T-helper 2 cell (primary cell): ENCODE results near the gene SLC38A10.

Source experiments
- DNase-seq, 5 experiments: peaks; one replicate each; pipeline versions ENCODE4 v3.0.0 to v3.0.0-alpha.2; 2012 to 2022

The SLC38A10 gene

DNA sequence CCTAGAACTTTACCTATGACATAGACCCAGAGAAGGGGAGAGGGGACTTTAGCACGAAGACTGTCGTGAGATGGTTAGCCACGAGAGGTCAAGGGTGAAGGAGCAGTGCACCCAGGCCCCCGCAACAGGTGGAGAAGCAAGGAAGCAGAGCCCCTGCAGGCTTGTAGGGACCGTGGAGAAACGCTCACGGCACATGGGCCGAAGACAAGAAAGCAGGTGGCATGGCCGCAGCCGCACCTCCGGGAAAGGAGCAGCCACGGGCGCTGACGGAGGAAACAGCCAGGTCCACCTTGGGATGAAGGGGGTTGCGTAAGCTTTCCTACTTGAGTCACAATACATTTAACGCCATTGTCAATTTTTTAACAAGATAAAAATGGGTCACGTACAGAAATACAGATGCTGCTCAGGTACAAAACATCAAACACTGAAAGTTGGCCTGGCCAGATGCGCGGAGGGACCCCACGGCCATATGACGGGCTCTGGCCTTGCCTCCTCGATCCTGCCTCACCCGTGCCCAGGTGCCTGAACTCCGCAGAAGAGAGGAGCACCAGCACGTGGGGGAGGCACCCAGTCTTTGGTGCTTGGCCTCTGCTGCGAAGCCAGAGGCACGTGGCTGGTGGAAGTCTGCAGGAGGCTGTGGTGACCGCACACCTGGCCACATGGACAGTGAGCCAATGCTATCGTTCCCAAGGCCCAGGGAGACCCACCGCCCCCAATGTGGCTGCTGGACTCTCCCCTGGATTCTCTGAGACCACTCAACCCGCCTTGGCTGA, 21.2 kb downstream of the SLC38A10 start:
- DNase-seq: no peak

DNA sequence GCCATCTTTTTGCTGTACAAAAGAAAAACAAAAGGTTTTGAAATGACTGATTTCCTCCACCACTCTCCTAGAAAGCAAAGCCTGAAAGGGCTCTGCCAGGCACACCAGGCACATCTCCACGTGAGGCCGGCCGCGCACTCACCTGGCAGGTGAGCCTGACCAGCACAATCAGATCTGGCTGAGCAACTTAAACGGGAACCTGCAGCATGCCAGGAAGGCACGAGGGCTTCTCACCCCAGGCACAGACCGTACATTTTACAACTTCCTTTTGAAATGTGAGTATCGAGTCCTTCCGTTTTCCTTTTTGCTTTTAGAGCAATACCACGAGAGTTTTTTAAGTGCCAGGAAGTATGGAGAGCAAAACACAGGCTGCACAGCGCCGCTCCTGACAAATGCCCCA, 22.5 kb downstream of the SLC38A10 start:
- DNase-seq: no peak

DNA sequence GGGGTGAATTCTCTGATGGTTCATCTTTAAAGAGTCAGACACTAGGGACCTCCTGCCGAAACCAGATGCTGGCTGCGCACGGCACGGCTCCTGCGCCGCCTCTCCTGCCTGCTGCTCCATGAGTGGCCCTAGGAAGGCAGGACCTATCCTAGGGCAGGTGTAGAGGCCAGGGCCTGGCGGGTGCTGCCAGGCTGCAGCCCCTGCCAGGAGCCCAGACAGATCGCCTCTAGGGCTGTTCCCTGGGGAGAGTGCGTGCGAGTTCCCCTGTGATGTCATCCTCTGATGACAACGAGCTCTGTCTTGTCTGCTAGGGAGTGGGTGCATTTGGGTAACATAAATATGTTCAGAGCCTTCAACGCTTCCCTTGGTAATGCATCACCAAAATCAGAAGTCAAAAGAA, 23.9 kb downstream of the SLC38A10 start:
- no peak for DNase-seq

DNA sequence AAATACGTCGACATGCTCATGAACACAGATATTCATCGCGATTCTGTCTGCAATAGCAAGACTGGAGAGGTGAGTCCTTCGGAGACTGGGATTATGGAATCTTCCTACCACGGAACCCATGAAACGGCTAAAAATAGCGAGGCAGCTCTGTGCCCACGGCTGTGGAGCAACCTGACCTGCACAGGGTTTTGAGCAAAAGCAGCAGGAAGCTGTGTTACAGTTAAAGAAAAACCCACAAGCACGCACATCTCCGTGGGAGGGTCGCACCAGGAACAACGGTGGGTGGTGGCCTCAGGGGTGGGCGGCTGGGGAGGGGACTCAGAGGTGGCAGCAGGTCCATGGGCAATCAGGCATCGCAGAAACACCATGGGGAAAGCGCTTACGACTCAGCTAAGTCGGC, 24.8 kb downstream of the SLC38A10 start:
- DNase-seq: no peak

DNA sequence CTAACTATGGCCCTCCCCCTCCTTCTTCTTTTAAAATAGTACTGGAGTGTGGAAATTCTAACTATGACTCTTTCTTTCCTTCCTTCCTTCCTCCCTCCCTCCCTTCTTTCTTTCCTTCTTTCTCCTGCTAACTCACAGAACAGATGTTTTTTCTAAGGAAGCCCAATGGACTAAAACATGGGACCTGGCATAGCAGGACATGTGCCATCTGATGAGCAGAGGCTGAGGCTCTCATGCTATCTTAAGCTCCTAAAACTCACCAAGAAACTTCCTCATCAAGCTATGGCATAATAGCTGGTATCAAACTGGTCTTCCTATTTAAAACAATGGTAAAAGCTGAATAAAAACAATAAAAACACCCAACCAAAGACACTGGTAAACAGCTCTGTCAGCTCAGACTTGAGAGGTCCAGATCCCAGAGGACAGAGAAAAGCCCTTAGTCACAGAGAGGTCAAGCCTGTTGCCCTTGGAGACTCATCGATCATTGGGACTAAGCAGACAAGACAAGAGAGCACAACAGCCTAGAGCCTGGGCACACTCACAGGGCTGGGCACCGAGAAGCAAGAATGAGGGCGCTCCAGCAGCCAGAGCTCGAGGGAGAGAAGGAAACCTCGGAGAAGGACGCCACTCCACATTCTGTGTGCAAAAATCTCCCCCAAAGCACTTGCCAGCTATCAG, 27.6 kb downstream of the SLC38A10 start:
- DNase-seq: no peak

DNA sequence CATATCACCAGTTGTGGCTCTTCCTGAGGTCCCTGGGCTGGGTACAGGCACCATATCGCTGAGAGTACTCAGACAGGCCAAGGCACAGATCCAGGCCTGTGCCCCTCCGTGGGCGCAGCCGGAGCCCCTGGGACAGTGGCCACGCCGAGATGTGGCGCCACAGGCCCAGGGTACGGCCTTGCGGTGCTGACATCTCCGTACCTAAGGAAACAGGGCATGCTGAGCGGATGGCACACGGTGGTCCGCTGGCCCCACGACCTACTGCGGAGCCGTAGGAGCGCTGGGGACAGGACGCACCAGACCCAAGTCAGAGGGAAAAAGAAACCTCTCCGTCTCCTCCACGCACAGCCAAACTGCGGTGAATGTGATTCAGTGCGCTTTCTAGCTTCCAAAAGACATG, 29.5 kb downstream of the SLC38A10 start:
- no peak for DNase-seq

DNA sequence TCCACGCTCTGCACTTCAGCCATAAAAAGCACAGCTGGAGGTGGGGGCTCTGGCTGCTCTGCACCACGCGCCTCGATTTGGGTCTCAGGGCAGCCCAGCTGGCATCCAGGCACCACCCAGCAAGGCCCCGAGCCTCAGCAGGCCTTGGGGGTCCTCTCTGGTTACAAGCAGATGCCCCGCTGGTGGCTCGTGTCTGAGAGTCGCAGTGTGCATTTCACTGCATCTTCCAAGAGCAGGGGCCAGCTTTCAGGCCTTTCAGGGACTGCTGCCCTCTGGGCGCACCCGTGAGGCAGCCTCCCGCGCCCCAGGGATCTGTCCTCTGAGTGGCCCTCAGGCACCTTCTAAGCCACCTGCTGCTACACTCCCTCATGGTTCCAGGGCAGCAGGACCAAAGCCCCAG, 30.5 kb downstream of the SLC38A10 start:
- no peak for DNase-seq

DNA sequence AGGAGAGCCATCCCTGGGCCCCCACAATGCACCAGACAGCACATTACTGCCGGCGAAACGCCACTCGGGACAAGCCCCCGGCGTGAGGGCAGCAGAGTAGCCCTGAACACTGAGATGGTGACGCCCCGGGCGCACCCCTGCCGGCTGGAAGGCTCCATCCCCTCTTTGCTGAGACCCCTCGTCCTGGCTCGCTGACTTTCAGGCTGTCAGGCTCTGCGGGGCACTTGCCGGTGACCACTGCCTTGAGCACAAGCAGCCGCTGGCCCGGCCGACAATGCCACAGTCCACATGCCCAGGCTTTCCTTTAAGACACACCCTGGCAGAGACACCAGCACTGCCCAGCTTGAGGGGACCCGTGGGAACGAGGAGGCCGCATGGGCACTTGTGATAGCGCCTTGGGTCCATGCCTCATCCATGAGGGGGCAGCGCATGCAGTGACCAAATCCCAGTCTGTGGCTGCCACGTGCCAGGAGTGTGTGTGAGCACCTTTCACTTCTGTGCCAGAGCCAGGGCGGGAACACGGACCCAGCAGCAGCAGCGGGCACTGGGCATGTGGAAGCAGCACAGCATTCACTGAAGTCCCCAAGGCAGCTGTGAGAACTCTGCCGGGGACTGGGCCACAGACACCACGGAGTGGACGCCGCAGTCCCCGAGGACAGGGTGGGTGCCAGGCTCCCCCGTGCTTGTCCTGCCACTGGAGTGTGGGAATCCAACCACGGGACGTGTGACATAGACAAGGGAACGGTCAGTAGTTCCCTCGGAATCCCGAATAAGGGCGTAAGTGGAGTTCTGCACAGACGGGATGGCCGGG, 31.5 kb downstream of the SLC38A10 start:
- DNase-seq: no peak

DNA sequence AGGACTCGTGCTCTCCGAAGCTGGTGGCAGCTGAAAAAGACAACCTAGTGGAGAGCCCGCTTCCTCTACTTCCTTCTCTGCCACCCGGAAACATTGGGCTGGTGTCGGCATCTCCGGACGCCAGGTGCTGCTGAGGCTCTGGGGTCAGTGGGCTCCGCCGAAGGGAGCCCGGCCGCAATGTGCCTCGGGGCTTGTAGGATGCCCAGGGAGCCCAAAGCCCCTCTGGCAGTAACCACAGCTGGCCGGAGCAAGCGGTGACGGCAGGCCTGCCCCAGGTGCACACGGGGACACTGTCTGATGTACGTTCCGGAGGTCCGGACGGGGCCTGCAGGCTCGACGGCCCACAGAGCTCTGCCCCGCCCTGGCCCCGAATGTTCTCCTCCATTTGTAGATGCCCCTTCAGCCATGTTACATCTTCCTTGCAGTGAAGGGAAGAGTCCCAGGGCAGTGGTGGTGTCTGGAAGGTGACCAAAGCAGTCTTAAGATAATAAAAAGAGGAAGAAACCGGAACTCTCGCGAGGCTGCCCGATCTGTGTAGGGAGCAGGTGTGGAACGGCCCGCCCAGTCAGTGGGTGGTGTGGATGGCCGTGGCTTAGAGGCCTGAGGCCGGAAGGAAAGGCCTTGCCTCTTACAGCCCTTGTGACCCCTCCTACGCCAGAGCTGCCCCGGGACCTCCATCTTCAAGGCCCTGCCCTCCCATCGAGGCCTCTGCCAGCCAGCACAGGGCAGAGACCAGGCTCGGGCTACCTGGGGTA, 33.3 kb downstream of the SLC38A10 start:
- DNase-seq: no peak

DNA sequence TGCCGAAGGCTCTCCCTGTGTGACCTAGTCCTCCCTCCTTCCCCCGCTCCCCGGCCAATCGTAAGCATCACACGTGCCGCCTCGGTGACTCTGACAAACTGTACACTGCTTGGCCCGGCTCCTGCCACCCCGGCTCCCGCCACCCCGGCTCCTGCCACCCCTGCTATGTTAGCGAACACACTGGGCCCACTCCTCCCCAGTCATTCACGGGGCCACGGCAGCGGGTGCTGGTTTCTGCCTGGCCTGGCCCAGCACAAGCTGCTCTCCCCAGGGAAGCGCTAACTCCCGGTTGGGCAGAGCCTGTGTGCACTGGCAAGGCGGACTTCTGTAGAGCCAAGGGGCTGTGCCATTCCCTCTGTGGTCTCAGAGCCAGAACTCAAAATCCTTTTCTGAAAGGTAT, 34.0 kb downstream of the SLC38A10 start:
- no peak for DNase-seq

DNA sequence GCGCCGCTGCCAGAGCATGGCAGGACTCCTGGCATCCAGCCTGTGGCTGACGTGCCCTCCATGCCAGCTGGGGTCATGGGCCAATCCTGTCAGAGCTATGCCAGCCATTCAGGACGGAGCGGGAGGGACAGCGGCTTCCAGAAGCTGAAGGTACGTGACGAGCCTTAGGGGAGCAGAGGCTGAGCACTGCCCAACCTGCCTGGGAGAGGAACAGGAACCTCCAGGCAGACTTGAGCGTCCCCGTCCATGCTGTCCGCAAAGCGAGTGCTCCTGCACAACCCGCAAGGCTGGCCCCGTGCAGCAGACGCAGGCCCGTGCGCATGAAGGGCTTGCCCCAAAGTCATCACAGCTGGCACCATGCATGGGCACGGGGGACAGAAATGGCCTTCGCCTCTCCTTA, 34.5 kb downstream of the SLC38A10 start:
- no peak for DNase-seq

DNA sequence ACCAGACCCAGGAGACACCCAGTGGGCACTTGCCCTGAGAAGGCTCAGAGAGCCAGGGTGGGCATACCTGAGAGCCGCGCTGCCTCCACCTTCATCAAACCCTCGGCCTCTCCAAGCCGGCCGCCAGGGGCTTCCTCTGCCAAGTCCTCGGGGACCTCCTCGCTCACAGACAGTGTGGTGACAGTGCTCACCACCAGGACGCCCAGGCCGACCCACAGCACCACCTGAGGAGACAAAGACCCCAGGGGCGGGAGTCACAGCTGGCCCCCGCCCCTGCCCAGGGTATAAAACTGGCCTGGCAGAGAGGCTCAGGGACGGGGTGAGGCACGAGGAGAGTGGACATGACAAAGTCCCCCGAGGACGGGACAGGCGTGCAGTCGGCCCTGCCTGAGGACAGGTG, 34.9 kb downstream of the SLC38A10 start:
- DNase-seq: no peak

DNA sequence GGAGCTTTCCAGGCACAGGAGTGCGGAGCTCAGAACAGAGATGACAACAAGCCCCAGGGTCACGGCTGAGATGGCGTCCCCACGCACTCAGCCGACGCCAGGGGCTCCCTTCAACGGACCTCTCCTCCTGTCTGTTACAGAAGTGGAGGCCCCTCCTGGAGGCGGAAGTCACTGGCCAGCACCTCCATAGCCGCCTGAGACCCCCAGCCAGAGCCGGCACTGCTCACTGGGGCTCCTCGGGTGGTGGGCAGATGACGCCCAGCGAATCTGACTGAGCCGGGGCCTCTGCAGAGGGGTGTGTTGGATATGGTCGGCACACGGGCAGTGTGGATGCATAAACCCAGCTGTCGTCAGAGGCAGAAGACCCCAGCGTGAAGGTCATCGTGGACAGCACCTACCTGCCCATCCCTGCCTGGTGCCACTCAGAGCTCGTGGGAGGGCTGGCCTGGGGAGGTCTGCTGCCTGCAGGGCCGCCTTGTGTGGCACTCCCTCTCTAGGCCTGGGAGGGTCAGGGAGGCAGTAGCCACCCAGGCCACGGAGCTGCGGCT, 36.0 kb downstream of the SLC38A10 start:
- no peak for DNase-seq

DNA sequence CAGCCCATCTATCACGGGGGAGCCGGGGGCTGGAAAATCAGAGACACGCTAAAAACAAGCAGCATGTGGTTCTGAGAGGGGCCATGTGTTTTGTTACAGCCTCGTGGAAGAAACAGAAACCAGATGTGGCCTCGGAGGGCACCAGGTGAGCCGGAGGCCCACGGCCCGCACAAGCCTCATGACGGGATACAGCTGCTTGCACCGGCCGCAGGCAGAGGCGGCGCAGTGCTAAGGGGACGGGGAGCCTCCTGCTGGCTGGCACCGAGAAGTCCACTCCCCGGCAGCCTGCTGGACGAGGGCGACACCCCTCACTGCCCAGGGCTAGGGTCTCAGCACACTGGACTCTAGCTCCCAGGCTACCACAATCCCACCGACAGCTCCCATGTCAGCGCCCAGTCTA, 36.8 kb downstream of the SLC38A10 start:
- no peak for DNase-seq

DNA sequence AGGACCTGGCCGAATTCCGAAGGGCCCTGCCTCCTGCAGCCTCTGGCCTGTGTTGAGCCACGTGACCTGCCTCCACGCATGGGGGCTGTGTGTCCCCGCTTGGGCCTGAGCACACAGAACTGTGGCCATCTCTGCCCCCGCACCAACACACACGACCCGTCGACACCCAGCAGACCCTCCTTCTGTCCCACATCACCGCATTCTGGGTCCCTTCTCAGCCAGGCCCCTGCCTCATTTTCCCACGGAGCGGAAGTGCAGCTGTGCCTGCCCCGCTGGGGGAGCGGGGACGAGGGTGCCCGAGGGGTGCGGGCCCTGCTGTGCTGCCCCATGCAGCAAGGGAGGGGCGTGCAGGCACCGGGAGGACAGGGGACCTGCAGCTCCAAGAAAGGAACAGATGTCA, 37.6 kb downstream of the SLC38A10 start:
- DNase-seq: no peak

DNA sequence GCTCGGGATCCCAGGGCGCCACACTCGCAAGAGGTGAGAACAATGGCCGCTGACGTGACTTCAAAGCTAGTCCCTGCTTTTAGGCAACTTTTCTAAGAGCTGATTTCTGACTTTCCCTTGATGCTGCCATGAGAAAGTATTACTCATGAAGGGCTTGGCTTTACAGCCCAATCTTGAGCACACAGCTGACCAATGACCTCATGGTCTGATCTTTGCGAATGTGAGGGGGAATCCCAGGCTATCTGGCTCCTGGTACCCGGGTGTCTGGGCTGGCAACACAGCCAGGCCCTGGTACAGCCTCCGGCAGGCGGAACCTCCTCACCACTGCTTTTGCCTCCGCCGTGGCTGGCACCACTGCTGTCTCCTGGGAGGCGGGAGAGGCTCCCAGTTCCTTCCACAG, 38.5 kb downstream of the SLC38A10 start:
- no peak for DNase-seq

DNA sequence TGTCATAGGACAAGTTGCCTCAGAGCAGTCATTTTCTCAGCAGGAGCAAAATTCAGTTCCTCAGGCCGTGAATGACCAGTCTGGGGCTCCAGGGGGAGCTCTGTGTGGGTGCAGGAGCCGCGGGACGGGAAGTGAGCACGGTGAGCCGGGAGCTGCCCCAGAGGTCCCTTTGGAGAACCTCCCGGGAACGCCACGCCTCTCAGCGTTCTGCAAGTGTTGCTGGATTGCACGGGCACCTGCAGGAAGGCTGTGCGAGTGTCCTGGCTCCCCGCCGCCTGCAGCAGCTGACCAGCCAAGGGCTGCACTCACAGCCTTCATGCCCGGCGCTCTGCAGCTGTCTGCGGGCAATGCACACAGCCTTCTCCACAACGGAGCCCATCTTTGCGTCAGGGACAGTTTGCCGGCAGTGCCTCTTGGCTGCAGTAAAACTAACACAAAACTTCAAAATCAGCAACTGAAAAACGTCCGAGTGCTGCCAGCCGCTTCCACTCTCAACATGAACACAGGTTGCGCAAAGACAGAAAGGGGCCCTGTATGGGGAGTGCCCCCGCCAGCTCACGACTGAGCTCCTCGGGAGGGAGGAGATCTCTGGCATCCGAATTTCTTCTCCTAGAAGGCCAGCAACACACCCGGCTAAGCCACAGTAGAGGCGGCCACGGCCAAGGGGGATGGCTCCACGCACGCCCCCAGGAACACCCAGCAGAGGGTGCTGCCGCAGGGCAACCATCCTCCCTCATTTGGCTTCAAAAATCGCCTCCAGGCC, 40.0 kb downstream of the SLC38A10 start:
- no peak for DNase-seq

DNA sequence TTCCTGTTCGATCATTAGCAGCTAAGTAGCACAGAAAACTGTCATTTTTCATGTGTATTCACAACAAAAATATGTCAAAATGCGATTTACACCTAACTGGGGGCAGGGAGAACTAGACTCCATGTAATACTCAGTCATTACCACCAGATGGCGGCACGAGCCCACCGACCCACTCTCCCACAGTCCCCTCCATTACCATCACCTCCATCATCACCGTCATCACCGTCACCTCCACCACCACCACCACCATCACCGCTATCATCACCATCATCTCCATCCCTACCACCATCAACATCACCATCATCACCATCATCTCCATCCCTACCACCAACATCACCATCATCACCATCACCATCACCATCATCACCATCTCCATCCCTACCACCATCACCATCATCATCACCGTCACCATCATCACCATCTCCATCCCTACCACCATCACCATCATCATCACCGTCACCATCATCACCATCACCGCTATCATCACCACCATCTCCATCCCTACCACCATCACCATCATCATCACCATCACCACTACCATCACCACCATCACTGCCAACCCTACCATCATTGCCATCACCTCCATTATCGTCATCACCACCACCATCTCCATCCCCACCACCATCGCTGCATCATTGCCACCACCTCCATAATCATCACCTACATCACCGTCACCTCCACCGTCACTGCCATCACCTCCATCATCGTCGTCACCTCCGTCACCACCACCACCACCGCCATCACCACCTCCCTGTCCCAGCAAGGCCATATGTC, 41.6 kb downstream of the SLC38A10 start:
- DNase-seq: peak in 4 of 5 experiments; percentile 33 to 61 (median 40)

DNA sequence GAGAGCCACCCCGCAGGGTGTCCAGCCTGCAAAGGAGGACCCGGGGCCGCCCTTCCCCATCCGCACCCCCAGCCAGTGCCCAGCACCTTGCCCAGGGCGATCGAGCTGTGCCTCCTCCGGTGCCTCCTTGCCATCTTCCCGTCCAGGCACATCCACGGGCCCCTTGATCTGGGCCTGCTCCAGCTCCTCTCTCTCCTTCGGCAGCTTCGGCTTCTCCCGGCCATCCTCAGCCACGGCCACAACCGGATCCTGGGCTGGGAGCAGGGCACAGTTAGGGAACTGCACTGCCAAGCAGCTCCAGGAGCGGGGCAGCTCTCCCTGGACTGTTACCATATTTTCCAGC, 42.1 kb downstream of the SLC38A10 start:
- no peak for DNase-seq

DNA sequence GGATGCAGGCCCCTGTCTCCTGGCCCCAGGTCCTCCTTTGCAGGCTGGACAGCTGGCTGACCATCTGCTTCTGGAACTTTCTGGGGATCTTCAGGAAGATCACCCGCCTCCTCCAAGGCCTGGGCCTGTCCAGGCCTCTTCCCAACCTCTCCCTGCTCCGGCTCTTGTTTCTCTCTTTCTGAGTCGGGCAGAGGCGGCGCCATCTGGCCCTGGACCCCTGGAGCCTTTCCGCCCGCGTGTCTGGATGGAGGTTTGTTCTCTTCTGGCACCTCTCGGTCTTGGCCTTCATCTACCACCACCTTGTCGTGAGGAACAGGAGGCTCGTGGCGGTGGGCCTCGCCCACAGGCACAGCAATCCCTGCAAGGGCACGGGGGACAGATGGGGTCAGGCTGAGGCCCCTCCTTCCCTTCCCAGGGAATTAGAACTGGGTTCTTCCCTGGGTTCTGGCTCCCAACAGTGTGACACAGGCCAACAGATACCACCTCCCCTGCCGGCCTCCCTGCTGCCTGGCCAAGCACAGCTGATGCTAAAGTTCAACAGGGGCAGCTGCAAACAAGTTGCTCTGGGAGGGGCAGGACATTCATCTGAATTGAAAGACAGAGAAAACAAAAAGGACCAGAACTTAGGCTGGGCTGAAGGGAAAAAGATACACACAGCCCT, 42.7 kb downstream of the SLC38A10 start:
- DNase-seq: no peak
